Activated CD4-positive, CD25-positive, alpha-beta regulatory T cell treated with anti-CD3 and anti-CD28 coated beads, Interleukin-2, amount 50 U/mL, for 24 hours (primary cell): ENCODE data around the gene NRM.
A peak's percentile ranks its signal among the peaks of the same experiment; 100 is the strongest.
"Not testable (repeated sequence)": the region's sequence is repeated elsewhere in the genome, so short reads cannot be mapped to it uniquely, and the experiment has no call there.

Experiments
- ATAC-seq, 2 donors: fragments of 150-1000 bp; cut with Tn5 transposase; one replicate each; pipeline ENCODE4 v1.10.0; 2021; ENCODE audit warnings: mild to moderate bottlenecking in 1 of 2, moderate library complexity in 1 of 2

The NRM gene

GRCh38 chr6:30690403-30691207 lies at the start of gene NRM:
NRM (minus strand) TSS chr6:30690984; CDS start chr6:30690974, 10 bp downstream.
- ATAC-seq: peak; percentile 25 to 28

- no peak for ATAC-seq
Measured at GRCh38 chr6:30740540-30740870, 49.7 kb upstream of the NRM start.

GRCh38 chr6:30738532-30738931 lies 47.7 kb upstream of the NRM start:
- no peak for ATAC-seq

DNA sequence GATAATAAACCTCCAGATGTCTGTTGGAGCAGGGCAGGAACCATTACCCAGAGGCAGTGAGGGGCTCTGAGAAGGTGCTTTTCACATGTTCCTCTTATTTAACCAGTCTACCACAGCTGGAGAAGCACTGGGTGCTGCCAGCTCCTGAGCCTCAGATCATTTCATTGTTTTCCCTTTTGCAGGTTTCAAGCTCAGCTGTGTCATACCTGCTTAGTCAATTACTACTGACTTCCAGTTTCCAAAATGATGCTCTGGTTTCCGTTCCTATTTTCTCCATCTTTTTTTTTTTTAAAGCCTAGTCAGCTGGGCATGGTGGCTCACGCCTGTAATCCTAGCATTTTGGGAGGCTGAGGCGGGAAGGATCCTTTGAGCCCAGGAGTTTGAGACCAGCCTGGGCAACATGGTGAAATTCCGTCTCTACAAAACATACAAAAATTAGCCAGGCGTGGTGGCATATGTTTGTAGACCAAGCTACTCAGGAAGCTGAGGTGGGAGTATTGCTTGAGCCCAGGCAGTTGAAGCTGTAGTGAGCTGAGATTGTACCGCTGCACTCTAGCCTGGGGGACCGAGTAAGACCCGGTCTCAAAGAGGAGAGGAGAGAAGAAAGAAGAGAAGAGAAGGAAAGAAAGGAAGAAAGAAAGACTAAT lies 45.0 kb upstream of the NRM start:
- peak; percentile 40 to 47 for ATAC-seq

DNA sequence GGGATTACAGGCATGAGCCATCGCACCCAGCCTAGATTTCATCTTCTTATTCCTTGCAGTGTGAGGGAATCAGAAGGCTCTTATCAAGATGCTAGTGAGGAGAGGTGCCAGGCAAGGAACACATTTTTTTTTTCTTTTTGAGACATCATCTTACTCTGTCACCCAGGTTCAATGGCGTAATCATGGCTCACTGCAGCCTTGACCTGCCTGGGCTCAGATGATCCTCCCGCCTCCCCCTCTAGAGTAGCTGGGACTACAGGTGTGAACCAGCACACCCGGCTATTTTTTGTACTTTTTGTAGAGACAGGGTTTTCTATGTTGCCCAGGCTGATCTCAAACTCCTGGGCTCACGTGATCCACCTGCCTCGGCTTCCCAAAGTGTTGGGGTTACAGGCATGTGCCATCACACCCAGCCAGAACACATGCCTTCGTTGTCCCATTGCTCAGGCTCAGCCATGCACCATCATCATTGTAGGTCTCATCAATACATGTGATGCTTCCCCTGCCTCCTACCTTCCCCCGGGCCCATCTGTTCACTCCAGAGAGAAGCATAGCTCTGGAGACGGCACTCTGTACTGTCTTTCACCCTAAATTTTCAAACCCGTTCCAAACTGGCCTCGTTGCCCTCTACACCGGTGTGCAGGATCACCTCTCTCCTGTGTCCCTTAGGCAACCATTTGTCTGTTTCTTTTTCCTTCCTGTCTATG lies 41.6 kb upstream of the NRM start:
- ATAC-seq: no peak

- peak; percentile 90 for ATAC-seq
Measured at GRCh38 chr6:30730601-30731435, 40.0 kb upstream of the NRM start.

DNA sequence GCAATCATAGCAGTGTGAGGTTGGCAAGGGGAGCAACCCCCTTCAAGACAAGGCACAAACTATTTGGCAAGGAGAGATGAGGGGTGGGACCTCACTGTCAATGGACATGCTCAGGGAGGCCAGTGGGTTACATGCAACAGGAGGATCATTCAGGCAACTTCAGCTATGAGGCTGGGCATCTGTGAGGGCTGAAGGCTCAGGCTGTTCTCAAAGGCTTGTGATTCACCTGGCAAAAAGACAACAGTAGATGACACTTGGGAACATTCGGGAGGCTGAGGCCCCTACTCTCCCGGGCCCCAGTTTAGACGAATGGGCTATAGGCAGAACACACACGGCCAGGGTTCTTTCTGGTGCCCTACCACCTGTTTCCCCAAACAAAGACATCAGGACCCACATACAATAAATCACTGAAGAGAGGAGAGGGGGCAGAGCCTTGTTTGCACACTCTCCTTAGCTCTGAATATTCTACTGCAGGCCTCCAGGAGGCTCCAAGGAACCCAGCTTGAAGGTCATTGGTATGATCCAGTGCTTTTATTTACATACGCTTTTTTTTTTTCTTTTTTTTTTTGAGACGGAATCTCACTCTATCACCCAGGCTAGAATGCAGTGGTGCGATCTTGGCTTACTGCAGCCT lies 37.3 kb upstream of the NRM start:
- ATAC-seq: no peak

- ATAC-seq: no peak
Measured at GRCh38 chr6:30726506-30727413, 36.0 kb upstream of the NRM start.

- no peak for ATAC-seq
Measured at GRCh38 chr6:30725713-30726505, 35.1 kb upstream of the NRM start.

DNA sequence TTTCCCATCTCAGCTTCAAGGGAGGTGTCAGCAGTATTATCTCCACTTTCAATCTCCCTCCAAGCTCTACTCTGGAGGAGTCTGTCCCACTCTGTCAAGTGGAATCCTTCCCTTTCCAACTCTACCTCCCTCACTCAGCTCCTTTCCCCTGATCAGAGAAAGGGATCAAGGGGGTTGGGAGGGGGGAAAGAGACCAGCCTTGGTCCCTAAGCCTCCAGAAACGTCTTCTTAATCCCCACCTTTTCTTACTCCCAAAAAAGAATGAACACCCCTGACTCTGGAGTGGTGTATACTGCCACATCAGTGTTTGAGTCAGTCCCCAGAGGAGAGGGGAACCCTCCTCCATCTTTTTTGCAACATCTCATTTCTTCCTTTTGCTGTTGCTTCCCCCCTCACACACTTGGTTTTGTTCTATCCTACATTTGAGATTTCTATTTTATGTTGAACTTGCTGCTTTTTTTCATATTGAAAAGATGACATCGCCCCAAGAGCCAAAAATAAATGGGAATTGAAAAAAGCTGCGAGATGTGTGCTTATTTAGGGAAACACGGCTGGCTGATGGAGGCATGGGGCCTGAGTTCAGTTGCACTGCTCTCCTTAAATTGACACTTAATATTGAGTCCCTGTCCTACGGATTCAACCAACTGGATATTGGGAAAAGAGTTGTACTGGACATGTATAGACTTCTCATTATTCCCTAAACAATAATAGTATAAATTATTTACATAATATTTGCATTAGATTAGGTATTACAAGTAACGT lies 34.3 kb upstream of the NRM start:
- ATAC-seq: no peak

DNA sequence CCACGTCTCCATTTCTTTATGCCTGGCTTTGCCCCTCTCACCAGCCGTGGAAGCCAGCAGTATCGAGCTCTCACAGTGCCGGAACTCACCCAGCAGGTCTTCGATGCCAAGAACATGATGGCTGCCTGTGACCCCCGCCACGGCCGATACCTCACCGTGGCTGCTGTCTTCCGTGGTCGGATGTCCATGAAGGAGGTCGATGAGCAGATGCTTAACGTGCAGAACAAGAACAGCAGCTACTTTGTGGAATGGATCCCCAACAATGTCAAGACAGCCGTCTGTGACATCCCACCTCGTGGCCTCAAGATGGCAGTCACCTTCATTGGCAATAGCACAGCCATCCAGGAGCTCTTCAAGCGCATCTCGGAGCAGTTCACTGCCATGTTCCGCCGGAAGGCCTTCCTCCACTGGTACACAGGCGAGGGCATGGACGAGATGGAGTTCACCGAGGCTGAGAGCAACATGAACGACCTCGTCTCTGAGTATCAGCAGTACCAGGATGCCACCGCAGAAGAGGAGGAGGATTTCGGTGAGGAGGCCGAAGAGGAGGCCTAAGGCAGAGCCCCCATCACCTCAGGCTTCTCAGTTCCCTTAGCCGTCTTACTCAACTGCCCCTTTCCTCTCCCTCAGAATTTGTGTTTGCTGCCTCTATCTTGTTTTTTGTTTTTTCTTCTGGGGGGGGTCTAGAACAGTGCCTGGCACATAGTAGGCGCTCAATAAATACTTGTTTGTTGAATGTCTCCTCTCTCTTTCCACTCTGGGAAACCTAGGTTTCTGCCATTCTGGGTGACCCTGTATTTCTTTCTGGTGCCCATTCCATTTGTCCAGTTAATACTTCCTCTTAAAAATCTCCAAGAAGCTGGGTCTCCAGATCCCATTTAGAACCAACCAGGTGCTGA lies 33.3 kb upstream of the NRM start:
- not testable (repeated sequence) for ATAC-seq

DNA sequence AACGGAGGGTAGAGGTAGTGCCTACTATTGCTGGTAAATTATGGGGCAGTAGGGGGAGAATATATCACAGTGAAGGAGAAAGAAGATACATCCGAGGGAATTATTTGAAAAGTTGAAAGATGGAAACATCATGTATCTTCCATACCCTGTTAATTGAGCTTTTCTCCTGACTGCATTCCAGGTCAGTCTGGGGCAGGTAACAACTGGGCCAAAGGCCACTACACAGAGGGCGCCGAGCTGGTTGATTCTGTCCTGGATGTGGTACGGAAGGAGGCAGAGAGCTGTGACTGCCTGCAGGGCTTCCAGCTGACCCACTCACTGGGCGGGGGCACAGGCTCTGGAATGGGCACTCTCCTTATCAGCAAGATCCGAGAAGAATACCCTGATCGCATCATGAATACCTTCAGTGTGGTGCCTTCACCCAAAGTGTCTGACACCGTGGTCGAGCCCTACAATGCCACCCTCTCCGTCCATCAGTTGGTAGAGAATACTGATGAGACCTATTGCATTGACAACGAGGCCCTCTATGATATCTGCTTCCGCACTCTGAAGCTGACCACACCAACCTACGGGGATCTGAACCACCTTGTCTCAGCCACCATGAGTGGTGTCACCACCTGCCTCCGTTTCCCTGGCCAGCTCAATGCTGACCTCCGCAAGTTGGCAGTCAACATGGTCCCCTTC lies 32.5 kb upstream of the NRM start:
- ATAC-seq: not testable (repeated sequence)

GRCh38 chr6:30722280-30723112 lies 31.7 kb upstream of the NRM start:
- ATAC-seq: no peak

GRCh38 chr6:30722025-30722279 lies 31.2 kb upstream of the NRM start:
- ATAC-seq: not testable (repeated sequence)

DNA sequence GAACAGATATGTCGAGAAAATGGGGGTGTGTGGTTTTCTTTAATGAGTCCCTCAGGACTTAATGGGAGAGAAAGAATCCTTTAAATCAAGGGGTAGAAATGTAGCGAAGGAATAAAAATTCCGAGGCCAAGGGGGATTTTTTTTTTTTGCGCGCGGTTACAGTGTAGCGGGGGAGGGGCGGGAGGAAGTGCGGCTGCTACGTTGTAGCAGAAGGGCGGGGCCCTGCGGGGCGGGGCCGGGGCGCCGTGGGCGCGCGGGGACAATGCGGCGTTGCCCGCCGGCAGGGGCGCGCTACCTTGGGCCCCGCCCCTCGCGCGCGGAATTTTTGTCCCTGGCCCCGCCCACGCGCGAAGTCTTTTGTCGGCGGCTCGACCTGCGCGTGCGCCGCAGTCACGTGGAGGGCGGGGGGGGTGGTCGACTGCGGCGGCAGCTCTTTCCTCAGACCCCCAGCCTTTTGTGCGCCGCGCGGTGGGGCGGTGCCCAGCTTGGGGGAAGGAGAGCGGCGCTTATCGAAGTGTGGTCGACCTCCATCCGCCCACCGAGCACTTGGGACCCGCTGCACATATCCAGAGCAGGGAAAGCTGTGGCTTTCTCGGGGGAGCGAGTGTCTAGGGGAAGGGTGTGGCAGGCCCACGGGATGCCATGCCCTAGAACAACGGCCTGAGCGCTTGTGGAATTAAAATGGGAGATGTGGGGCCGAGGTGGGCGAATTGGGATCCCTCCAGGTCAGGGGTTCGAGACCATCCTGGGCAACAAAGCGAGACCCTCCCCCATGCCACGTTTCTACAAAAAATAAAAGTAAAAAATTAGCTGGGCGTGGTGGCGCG lies 30.6 kb upstream of the NRM start:
- peak; percentile 9 to 15 for ATAC-seq

- no peak for ATAC-seq
Measured at GRCh38 chr6:30720738-30721197, 30.0 kb upstream of the NRM start.
